Spinal cord (tissue), 10 donors: ENCODE results near the gene SIL1. TPM values are rescaled to one million over a fixed set of nuclear protein-coding genes. Genes with fewer than 3 reads are reported as not detected.

ENCODE experiments used
- DNase-seq, 6 donors: peaks; one replicate each; pipeline versions ENCODE4 v3.0.0 to v3.0.0-alpha.2; 2013 to 2015; ENCODE audit warnings: low spot score in 6 of 6, low read depth in 4 of 6
- H3K27ac ChIP-seq: one replicate; pipeline ENCODE4 v1.5.1; 2013; ENCODE audit warnings: low read depth, low read length, control low read depth
- H3K27me3 ChIP-seq: one replicate; pipeline ENCODE4 v1.6.1; 2013; ENCODE audit warnings: low read length; ENCODE audit not compliant: control insufficient read depth, insufficient read depth
- H3K36me3 ChIP-seq: one replicate; pipeline ENCODE4 v1.6.1; 2013; ENCODE audit warnings: low read length; ENCODE audit not compliant: control insufficient read depth, insufficient read depth
- H3K4me1 ChIP-seq: one replicate; pipeline ENCODE4 v1.6.1; 2013; ENCODE audit warnings: low read length; ENCODE audit not compliant: control insufficient read depth, insufficient read depth
- H3K4me3 ChIP-seq: one replicate; pipeline ENCODE4 v1.5.1; 2013; ENCODE audit warnings: low read depth, low read length, control low read depth
- H3K9me3 ChIP-seq: one replicate; pipeline ENCODE4 v1.6.1; 2013; ENCODE audit warnings: low read length; ENCODE audit not compliant: control insufficient read depth, insufficient read depth
- WGBS: methylation state at CpG from one replicate; pipeline ENCODE4 v1.1.5; 2013; ENCODE audit warnings: missing lambda C conversion rate; ENCODE audit not compliant: insufficient coverage; 5-methylcytosine and 5-hydroxymethylcytosine counted together
- polyA plus RNA-seq, 2 donors: library from polyadenylated mRNA; unstranded; fragments of 120-200 nt; gene quantifications; one replicate each; pipeline ENCODE4 v1.2.1, GENCODE V29; 2013; ENCODE audit not compliant: insufficient read length in 2 of 2
- total RNA-seq, 2 donors: library from RNA; depleted of rRNA in 1 of 2; stranded (reverse); fragments of 120-200 nt in 1 of 2; fragments of >200 nt in 1 of 2; gene quantifications; one replicate each; pipeline versions ENCODE4 v1.2.3 to v1.2.4, GENCODE V29; 2013 to 2014
- donor health status: healthy.

SIL1 gene
- total and polyA plus RNA-seq, 4 donors, result 18.8 to 53.7 (median 30.7) TPM

DNA sequence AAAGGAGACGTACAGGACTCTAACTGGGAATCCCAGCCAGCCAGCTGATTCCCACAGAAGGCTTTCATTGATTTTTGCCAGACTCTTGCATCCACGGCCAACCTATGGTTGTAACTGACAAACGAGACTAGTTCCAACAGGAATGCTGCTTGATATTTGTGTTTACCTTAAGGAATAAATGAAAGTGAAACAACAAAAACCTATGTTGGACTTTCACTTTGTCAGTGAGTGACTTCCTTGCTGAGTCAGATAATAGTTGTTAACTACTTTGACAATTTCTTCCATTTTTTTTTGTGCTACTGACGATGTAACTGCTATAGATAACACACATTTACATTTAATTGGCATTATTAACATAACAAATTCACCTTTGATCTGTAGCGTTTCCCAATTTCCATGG lies 259.6 kb downstream of the SIL1 start:
- no peak overlapping the region for H3K27ac ChIP-seq
- no peak for DNase-seq
- 50% methylated on average over 2 of the region's 5 CpGs for WGBS
- peaks cover 37% of the 10 kb centered on the region for H3K36me3 ChIP-seq
- peaks cover 10% of the 10 kb centered on the region for H3K4me1 ChIP-seq
- no peaks in the 10 kb centered on the region for H3K9me3 ChIP-seq
- H3K4me3 ChIP-seq, result no peak overlapping the region
- no peaks in the 10 kb centered on the region for H3K27me3 ChIP-seq

- Histone ChIP-seq H3K36me3 (peaks cover 41% of the 10 kb centered on the region), H3K4me1 (peaks cover 1% of the 10 kb centered on the region), H3K9me3 (no peaks in the 10 kb centered on the region), H3K4me3 (no peak overlapping the region), H3K27me3 (no peaks in the 10 kb centered on the region), H3K27ac (no peak overlapping the region)
- WGBS, result 83% methylated on average over 24 of the region's 25 CpGs
- no peak for DNase-seq
These were observed 260.5 kb downstream of the SIL1 start for GRCh38 chr5:138937392-138938387.

- 80% methylated on average over 1 of the region's 2 CpGs for WGBS
- DNase-seq, result no peak
- Histone ChIP-seq H3K4me3 (no peak overlapping the region), H3K4me1 (no peaks in the 10 kb centered on the region), H3K27ac (no peak overlapping the region), H3K36me3 (peaks cover 48% of the 10 kb centered on the region), H3K27me3 (no peaks in the 10 kb centered on the region), H3K9me3 (no peaks in the 10 kb centered on the region)
These were observed 261.2 kb downstream of the SIL1 start for GRCh38 chr5:138936968-138937345.

DNA sequence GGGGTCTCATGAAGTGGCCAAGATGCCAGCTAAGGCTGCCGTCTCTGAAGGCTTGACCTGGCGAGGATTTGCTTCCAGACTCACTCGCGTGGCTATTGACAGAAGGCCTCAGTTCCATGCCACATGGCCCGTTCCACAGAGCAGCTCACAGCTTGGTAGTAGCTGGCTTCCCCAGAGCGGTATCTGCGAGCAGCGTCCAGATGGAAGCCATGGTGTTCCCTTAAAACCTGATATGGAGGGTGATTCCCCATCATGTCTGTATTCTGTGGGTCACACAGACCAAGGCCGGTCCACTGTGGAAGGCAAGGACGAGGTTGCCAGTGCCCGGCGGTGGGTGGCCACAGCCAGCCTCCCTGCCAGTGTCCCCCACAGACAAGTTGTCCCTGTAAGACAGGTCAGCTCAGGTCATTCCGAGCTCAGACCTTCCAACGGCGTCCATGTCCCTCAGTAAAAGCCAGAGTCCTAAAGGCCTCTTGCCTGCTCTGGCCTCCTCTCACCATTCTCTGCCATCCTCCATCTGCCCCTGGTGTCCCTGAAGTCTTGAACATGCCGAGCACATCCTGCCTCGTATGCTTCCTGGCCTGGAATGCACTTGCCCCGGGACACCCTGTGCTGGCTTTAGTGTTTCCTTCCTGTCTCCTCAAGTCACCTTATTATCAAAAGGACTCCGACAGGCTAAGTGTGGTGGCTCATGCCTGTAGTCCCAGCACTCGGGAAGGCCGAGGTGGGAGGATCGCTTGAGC lies 261.8 kb downstream of the SIL1 start:
- no peaks in the 10 kb centered on the region for H3K27me3 ChIP-seq
- no peak overlapping the region for H3K27ac ChIP-seq
- H3K36me3 ChIP-seq, result peaks cover 54% of the 10 kb centered on the region
- no peaks in the 10 kb centered on the region for H3K9me3 ChIP-seq
- DNase-seq, result no peak
- no peaks in the 10 kb centered on the region for H3K4me1 ChIP-seq
- H3K4me3 ChIP-seq, result no peak overlapping the region
- WGBS, result 91% methylated on average over 21 of the region's 22 CpGs

GRCh38 chr5:138935466-138935865 lies 262.7 kb downstream of the SIL1 start:
- H3K36me3 ChIP-seq, result peaks cover 63% of the 10 kb centered on the region
- 77% methylated on average over 7 of the region's 10 CpGs for WGBS
- DNase-seq, result no peak
- no peak overlapping the region for H3K27ac ChIP-seq
- H3K9me3 ChIP-seq, result no peaks in the 10 kb centered on the region
- peaks cover 4% of the 10 kb centered on the region for H3K4me1 ChIP-seq
- no peak overlapping the region for H3K4me3 ChIP-seq
- H3K27me3 ChIP-seq, result no peaks in the 10 kb centered on the region

GRCh38 chr5:138934971-138935370 lies 263.2 kb downstream of the SIL1 start:
- peaks cover 66% of the 10 kb centered on the region for H3K36me3 ChIP-seq
- no peaks in the 10 kb centered on the region for H3K9me3 ChIP-seq
- 93% methylated on average over 9 of the region's 12 CpGs for WGBS
- no peak overlapping the region for H3K27ac ChIP-seq
- H3K4me3 ChIP-seq, result no peak overlapping the region
- no peaks in the 10 kb centered on the region for H3K27me3 ChIP-seq
- H3K4me1 ChIP-seq, result peaks cover 9% of the 10 kb centered on the region
- no peak for DNase-seq

- Histone ChIP-seq H3K27me3 (no peaks in the 10 kb centered on the region), H3K9me3 (no peaks in the 10 kb centered on the region), H3K36me3 (peaks cover 76% of the 10 kb centered on the region), H3K4me1 (peaks cover 21% of the 10 kb centered on the region), H3K27ac (no peak overlapping the region), H3K4me3 (no peak overlapping the region)
- WGBS, result 93% methylated on average over 14 of the region's 18 CpGs
- no peak for DNase-seq
These were observed 264.5 kb downstream of the SIL1 start for GRCh38 chr5:138933522-138934290.

- Histone ChIP-seq H3K36me3 (peaks cover 74% of the 10 kb centered on the region), H3K4me3 (no peak overlapping the region), H3K4me1 (peaks cover 34% of the 10 kb centered on the region), H3K27me3 (no peaks in the 10 kb centered on the region), H3K9me3 (no peaks in the 10 kb centered on the region), H3K27ac (no peak overlapping the region)
- DNase-seq, result no peak
- WGBS, result 80% methylated on average over 13 of the region's 20 CpGs
These were observed 265.9 kb downstream of the SIL1 start for GRCh38 chr5:138932171-138932810.
